Activated T-helper 2 cell treated with anti-CD3 and anti-CD28 coated beads, Interferon-gamma antibody, Interleukin-2, Interleukin-4, amounts not matched to agents 10 μg/mL and 5 μg/mL and 100 μg/mL, durations not matched to agents 14 hours and 24 hours and 36 hours (primary cell): ENCODE data around the gene POMT2. TPM values are rescaled to one million over a fixed set of nuclear protein-coding genes. Genes with fewer than 3 reads are reported as not detected.
"Not testable (repeated sequence)": the region's sequence is repeated elsewhere in the genome, so short reads cannot be mapped to it uniquely, and the experiment has no call there.

Source experiments
- DNase-seq: peaks from one replicate; pipeline ENCODE4 v3.0.0; 2021; ENCODE audit warnings: low spot score
- H3K27ac Mint-ChIP-seq: one replicate; pipeline ENCODE4 v1.8.0; 2021; ENCODE audit warnings: mixed read lengths
- H3K27me3 Mint-ChIP-seq: one replicate; pipeline ENCODE4 v1.8.0; 2021; ENCODE audit warnings: low read depth, mixed read lengths
- H3K36me3 Mint-ChIP-seq: one replicate; pipeline ENCODE4 v1.8.0; 2021; ENCODE audit warnings: low read depth, mixed read lengths
- H3K4me1 Mint-ChIP-seq: one replicate; pipeline ENCODE4 v1.8.0; 2021; ENCODE audit warnings: low read depth, mixed read lengths
- H3K4me3 Mint-ChIP-seq: one replicate; pipeline ENCODE4 v1.8.0; 2021; ENCODE audit warnings: low read depth, mild to moderate bottlenecking, moderate library complexity, mixed read lengths
- H3K9me3 Mint-ChIP-seq: one replicate; pipeline ENCODE4 v1.8.0; 2021; ENCODE audit warnings: mixed read lengths
- intact Hi-C: fragments of 100-400 bp; cut with micrococcal nuclease; formaldehyde crosslinking; loops from one replicate; pipeline ENCODE4 v1.15.1; 2023
- total RNA-seq: library from RNA; stranded (reverse); gene quantifications from 2 replicates; pipeline ENCODE4 v1.2.3, GENCODE V29; 2022

POMT2 gene
- total RNA-seq, 1 donor from 2014 or later: 27.7 TPM

- H3K4me1 Mint-ChIP-seq: peaks cover 3% of the 10 kb centered on the region
- intact Hi-C loops: no loop called here
- no peaks in the 10 kb centered on the region for H3K9me3 Mint-ChIP-seq
- no peak overlapping the region for H3K4me3 Mint-ChIP-seq
- H3K27me3 Mint-ChIP-seq: no peaks in the 10 kb centered on the region
- no peak for DNase-seq
- no peak overlapping the region for H3K27ac Mint-ChIP-seq
- peaks cover 25% of the 10 kb centered on the region for H3K36me3 Mint-ChIP-seq
These were observed 22.2 kb upstream of the POMT2 start for GRCh38 chr14:77342726-77343397.

DNA sequence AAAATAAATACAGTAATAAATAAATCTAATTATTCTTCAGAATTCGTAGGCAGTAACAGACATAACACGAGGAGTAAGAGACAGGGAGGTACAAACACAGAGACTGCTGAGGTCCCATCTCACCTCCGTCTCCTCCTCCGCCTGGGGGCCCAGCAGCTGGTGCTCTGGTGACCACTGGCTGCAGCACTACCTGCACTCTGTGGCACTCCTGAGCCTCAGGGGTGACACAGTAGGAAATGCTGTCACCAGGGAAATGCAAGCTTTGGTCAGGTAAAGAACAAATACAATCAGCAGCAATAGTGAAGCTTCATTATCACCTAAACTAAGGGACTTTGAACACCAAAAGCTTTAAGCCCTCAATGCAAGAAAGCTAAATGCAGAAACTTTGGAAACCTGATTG is 19.7 kb upstream of the POMT2 start:
- H3K27me3 Mint-ChIP-seq: no peaks in the 10 kb centered on the region
- DNase-seq: no peak
- peaks cover 3% of the 10 kb centered on the region for H3K4me1 Mint-ChIP-seq
- peaks cover 25% of the 10 kb centered on the region for H3K36me3 Mint-ChIP-seq
- intact Hi-C loops: no loop called here
- H3K27ac Mint-ChIP-seq: no peak overlapping the region
- no peaks in the 10 kb centered on the region for H3K9me3 Mint-ChIP-seq
- H3K4me3 Mint-ChIP-seq: no peak overlapping the region

DNA sequence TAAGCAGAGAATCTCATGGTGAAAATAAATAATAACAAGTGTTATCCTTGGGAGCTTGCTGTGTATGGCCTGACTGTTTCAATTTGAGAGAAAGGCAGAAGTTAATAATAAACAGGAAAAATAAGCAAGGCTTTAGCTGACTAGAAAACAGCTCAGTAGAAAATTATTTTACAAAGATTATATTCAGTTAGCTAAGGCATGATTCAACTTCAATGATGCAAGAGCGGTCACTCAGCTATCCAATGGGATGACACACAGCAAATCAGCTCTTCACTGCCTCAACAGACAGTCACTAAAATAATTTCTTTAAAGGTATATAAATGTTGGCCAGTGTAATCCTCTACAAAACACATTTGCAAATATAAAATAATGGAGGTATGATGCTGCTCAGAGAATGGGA is 18.7 kb upstream of the POMT2 start:
- Mint-ChIP-seq H3K4me1 (peaks cover 3% of the 10 kb centered on the region), H3K27ac (no peak overlapping the region), H3K4me3 (no peak overlapping the region), H3K27me3 (no peaks in the 10 kb centered on the region), H3K9me3 (no peaks in the 10 kb centered on the region), H3K36me3 (peaks cover 25% of the 10 kb centered on the region)
- DNase-seq: no peak
- intact Hi-C loops: no loop called here

GRCh38 chr14:77338302-77338701 is 17.6 kb upstream of the POMT2 start:
- intact Hi-C loops: no loop called here
- Mint-ChIP-seq H3K36me3 (peaks cover 22% of the 10 kb centered on the region), H3K27me3 (no peaks in the 10 kb centered on the region), H3K27ac (no peak overlapping the region), H3K9me3 (no peaks in the 10 kb centered on the region), H3K4me1 (peaks cover 3% of the 10 kb centered on the region), H3K4me3 (no peak overlapping the region)
- no peak for DNase-seq

- H3K27ac Mint-ChIP-seq: no peak overlapping the region
- no peak overlapping the region for H3K4me3 Mint-ChIP-seq
- H3K27me3 Mint-ChIP-seq: no peaks in the 10 kb centered on the region
- H3K9me3 Mint-ChIP-seq: no peaks in the 10 kb centered on the region
- peaks cover 20% of the 10 kb centered on the region for H3K36me3 Mint-ChIP-seq
- peaks cover 3% of the 10 kb centered on the region for H3K4me1 Mint-ChIP-seq
- intact Hi-C loops: no loop called here
- DNase-seq: no peak
These were observed 17.2 kb upstream of the POMT2 start for GRCh38 chr14:77337880-77338279.

DNA sequence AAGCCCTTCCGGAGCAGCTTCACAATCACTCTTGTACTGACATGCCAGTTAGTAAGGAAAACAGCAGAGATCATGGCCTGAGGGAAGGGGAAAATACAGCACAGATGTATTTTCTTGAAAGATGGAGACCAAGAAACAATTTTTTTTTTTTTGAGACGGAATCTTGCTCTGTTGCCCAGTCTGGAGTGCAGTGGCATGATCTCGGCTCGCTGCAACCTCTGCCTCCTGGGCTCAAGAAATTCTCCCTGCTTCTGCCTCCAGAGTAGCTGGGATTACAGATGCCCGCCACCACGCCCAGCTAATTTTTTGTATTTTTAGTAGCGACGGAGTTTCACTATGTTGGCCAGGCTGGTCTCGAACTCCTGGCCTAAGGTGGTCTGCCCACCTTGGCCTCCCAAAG is 16.6 kb upstream of the POMT2 start:
- H3K27me3 Mint-ChIP-seq, H3K9me3 Mint-ChIP-seq, H3K27ac Mint-ChIP-seq, H3K4me1 Mint-ChIP-seq, H3K4me3 Mint-ChIP-seq, intact Hi-C loops, DNase-seq: not testable (repeated sequence)
- H3K36me3 Mint-ChIP-seq: peaks cover 14% of the 10 kb centered on the region

DNA sequence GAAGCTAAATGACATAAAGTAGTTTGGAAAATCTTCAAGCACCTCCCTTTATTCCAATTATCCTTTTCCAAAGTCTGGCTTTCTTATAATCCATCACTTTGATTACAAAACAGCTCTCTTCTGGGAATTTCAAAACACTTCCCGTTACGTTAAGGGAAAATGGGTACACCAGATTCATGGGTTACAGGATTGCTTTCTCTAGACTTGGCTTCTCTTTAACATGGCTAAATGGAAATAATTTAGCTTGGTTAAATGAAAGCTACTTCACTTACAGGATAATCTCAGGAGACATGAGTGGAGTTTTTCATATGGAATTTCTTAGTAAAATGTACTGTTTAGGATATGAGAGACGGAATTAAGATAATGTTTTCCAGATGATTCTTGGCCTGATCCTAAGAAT is 14.9 kb upstream of the POMT2 start:
- Mint-ChIP-seq H3K27ac (no peak overlapping the region), H3K4me1 (peaks cover 3% of the 10 kb centered on the region), H3K4me3 (no peak overlapping the region), H3K9me3 (no peaks in the 10 kb centered on the region), H3K36me3 (peaks cover 5% of the 10 kb centered on the region), H3K27me3 (no peaks in the 10 kb centered on the region)
- intact Hi-C loops: no loop called here
- DNase-seq: no peak

DNA sequence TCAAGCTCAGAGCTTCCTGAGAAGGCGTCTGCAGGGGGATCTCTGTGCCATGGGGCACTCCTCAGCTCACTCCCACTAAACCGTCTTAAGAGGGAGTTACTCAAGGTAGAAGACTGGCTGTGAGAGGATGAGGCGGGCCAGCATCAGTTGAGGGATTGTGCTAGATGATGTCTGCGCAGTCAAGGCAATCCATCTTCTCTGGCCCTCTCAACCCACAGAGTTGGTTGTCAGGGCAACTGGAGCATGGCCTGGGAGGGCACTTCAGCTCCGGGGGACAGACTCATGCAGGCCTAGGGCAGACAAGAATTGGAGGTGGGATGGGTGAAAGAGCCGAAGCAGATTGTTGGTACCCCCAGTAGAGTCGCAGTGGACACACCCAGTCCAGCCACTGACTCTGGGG is 9.2 kb upstream of the POMT2 start:
- no peak for DNase-seq
- Mint-ChIP-seq H3K27me3 (no peaks in the 10 kb centered on the region), H3K4me3 (no peak overlapping the region), H3K27ac (no peak overlapping the region), H3K9me3 (no peaks in the 10 kb centered on the region), H3K4me1 (no peaks in the 10 kb centered on the region), H3K36me3 (no peaks in the 10 kb centered on the region)
- intact Hi-C loops: no loop called here

DNA sequence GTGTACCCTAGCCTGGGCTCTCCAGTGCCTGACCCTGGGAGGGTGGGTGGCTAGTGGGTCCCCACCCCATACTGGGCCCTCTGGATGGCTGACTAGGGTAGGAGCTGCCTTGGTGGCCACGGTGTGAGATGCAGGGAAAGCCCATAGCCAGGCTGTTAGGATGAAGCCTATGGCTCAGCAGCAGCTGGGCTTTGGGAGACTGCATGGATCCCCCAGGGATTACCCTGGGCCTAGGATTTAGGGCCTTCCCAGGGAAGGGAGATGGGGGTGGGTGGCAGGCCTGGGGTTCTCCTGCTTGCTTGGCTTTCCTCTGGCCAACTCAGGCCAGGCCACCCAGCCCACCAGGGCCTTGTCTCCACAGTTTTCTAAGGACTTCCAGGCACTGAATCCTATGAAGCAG is 6.4 kb upstream of the POMT2 start:
- Mint-ChIP-seq H3K9me3 (no peaks in the 10 kb centered on the region), H3K27ac (no peak overlapping the region), H3K4me3 (no peak overlapping the region), H3K27me3 (no peaks in the 10 kb centered on the region), H3K4me1 (peaks cover 6% of the 10 kb centered on the region), H3K36me3 (no peaks in the 10 kb centered on the region)
- DNase-seq: no peak
- intact Hi-C loops: no loop called here

GRCh38 chr14:77325746-77326094 is 5.0 kb upstream of the POMT2 start:
- Mint-ChIP-seq H3K4me3 (no peak overlapping the region), H3K9me3 (no peaks in the 10 kb centered on the region), H3K27me3 (no peaks in the 10 kb centered on the region), H3K4me1 (peaks cover 10% of the 10 kb centered on the region), H3K36me3 (no peaks in the 10 kb centered on the region), H3K27ac (no peak overlapping the region)
- DNase-seq: no peak
- intact Hi-C loops: no loop called here

GRCh38 chr14:77324816-77325745 is 4.4 kb upstream of the POMT2 start:
- no peak overlapping the region for H3K27ac Mint-ChIP-seq
- H3K4me3 Mint-ChIP-seq: no peak overlapping the region
- no peaks in the 10 kb centered on the region for H3K9me3 Mint-ChIP-seq
- no peaks in the 10 kb centered on the region for H3K36me3 Mint-ChIP-seq
- peaks cover 11% of the 10 kb centered on the region for H3K4me1 Mint-ChIP-seq
- no peaks in the 10 kb centered on the region for H3K27me3 Mint-ChIP-seq
- DNase-seq: no peak
- intact Hi-C loops: loop anchor here (5.0 kb wide), 1 partner anchor 382 kb away; the partner anchor contains the start of genes ALKBH1 and SLIRP

DNA sequence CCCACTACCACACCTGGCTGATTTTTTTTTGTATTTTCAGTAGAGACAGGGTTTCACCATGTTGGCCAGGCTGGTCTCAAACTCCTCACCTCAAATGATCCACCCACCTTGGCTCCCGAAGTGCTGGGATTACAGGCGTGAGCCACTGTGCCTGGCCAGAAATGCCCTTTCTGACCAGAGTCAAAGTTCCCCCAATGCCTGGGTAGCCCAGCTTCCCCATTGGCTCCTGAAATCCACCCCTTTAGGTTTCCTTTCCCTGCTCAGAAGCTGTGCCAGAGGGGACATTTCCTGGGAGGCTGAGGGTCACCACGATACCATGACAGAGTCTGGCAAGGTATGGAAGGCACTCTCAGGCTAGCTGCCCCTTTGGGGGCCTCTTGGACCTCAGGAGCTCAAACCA is 3.6 kb upstream of the POMT2 start:
- H3K9me3 Mint-ChIP-seq: no peaks in the 10 kb centered on the region
- H3K27me3 Mint-ChIP-seq: no peaks in the 10 kb centered on the region

GRCh38 chr14:77323571-77323970 is 2.9 kb upstream of the POMT2 start:
- no peaks in the 10 kb centered on the region for H3K27me3 Mint-ChIP-seq
- H3K4me1 Mint-ChIP-seq: peaks cover 20% of the 10 kb centered on the region
- no peak overlapping the region for H3K27ac Mint-ChIP-seq
- H3K9me3 Mint-ChIP-seq: no peaks in the 10 kb centered on the region
- no peak overlapping the region for H3K4me3 Mint-ChIP-seq
- intact Hi-C loops: loop anchor here (5.0 kb wide), 1 partner anchor 384 kb away; the partner anchor contains the start of genes ALKBH1 and SLIRP
- DNase-seq: no peak
- H3K36me3 Mint-ChIP-seq: no peaks in the 10 kb centered on the region

More for the DNA sequence above, 3.6 kb upstream of the POMT2 start:
- no peak for DNase-seq
- Mint-ChIP-seq H3K4me3 (no peak overlapping the region), H3K36me3 (no peaks in the 10 kb centered on the region), H3K4me1 (peaks cover 19% of the 10 kb centered on the region), H3K27ac (no peak overlapping the region)
- intact Hi-C loops: loop anchor here (5.0 kb wide), 1 partner anchor 383 kb away; the partner anchor contains the start of genes ALKBH1 and SLIRP
